T follicular helper cell (primary cell): ENCODE measurements around the gene AAGAB.

Experiments used
- DNase-seq: peaks from one replicate; pipeline ENCODE4 v3.0.0-alpha.2; 2020; ENCODE audit warnings: low read depth

The AAGAB gene

DNA sequence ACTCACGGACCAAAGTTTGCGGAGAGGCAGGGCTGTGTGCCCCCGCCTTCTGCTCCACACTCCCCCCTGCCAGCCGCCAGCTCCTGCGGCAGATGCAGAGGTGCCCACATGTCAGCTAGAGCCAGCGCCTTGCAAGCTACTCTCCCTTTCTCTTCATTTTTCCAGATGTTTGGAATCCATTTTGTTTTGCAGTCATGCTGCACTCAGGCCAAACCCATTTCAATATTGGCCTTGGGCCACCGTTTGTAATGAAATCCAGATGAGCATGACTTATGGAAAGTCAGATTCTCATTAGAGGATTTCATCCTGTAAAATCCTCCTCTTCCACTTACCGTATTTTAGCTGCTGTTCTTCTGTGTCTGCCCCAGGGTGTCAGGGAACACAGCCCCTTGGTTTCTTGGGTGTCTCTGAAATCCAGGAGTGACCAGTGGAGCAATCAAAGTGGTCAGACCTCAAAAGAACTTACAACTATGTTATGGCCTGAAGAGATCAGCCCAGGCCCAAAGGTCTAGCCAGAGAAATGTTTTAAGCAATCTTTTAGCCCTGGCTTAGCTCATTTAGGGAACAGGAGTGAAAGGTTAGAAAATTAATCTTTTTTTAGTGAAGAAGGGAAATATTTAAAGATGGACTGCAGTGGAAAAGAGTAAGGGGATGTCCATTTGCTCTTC, 65.8 kb downstream of the AAGAB start:
- no peak for DNase-seq

DNA sequence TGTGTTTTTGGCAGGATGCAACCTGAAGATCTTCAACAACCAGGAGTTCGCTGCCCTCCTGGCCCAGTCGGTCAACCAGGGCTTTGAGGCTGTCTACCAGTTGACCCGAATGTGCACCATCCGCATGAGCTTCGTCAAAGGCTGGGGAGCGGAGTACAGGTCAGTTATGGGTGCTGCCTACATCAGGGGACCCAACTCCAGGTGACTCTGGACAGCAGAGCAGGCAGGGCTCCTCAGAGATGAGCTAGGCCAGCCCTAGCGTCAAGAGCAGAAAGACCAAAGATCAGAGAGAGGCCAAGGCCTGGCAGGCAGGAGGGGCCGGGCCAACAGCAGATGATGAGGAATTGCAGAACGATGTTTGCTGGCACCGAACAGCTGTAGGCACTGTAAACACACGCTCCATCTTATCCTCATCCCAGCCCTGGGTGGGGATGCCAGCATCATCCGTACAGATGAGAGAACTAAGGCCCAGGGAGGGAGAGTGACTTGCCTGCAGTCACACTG, 67.1 kb downstream of the AAGAB start:
- no peak for DNase-seq

DNA sequence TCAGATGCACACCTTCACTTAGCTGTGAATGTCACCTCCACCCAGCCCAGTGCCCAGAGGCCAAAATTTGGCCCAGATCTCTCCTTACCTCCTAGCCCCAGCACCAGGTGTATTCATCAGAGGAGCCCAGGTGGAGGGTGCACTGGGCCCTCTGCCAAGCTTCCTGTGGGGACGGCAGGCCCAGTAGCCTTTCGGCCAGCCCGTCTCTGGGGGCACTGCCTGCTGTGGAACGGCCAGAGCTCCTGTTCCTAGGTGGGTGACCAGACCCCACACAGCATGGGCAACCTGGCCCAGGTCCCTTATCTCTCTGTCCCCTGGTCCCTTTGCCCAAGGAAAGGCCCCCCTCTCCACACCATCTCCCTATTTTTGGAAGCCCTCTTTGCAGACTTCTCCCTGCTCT, 67.8 kb downstream of the AAGAB start:
- no peak for DNase-seq

DNA sequence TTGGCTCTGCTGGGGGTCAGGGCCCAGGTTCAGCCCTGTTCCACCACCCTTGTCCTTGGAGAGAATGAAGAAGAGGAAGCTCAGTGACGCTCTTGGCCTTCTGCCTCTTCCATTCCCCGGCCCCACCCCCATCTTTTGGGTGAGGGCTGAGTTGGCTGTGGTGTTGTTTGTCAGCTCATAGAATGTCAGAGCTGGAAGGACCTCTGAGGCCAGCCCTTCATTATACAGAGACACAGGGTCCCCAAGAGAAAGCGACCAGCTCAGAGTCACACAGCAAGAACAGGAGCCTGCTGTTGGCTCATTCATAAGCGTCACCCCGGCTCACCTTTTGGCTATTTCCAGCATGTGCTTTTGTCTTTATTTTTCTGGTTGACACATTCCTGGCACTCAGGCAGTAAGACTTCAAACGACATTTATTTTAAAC, 68.2 kb downstream of the AAGAB start:
- DNase-seq: no peak

DNA sequence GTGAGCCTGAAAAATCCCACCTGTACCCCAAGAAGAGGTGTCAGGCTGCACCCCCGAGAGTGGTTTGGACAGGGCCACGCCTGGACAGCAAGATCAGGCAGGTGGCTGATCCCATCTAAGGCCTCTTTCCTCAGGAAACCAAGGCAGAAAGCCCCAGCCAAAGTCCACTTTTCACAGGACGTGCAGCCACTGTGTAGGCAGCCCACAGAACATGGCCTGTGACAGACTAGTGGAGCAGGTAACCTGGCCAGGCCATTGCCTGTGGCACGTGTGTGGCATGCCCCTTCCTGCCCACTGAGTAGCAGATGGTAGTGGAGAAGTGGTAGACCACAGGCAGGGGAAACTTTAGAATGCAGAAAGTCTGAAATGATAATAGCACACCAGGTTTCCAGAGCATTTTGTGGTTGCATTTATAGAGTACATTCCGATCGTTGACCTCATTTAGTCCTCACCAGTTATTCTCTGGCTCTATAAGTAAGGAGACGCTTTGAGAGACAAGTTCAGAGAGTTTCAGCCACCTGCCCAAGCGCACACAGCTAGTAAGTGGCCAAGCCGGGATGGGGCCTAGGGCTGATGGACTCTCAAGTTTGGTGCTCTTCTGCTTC, 68.7 kb downstream of the AAGAB start:
- DNase-seq: no peak

DNA sequence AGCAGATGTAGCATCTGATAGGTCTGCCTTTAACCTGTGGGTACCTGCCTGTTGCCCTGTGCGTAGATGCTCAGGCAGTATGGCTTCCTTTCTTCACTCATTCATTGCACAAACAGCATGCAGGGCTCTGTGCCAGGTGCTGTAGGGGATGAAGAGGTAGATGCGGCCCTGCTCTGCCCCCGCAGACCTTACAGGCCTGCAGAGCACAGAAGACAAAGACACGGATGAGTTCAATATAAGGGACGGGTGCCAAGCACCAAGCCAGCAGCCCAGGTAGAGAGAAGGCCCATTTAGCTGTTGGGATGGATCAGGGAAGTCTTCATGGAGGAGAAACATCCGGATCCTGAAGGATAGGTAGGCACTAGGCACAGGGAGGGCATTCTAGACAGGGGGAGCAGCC, 69.4 kb downstream of the AAGAB start:
- no peak for DNase-seq

DNA sequence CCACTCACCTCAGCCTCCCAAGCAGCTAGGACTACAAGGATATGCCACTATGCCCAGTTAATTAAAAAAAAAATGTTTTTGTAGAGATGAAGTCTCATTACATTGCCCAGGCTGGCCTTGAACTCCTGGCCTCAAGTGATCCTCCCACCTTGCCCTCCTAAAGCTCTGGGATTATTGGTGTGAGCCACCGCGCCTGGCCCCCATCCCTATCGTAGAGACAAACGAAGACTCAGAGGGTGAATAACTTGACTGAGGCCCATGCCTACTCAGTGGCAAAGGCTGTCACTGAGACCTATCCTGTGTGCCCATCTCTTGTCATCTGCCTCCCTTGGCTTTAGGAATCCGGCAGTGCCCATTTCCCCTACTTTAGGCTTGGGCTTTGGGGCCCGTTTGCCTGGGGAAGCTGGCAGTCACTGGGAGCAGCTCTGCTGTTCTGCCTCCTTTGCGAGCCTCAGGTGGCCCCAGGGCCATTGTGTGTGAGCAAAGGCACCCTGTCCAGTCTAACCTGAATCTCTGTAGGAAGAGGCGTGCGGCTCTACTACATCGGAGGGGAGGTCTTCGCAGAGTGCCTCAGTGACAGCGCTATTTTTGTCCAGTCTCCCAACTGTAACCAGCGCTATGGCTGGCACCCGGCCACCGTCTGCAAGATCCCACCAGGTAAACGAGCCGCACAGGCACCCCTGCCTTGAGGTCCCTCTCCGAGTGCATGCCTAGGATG, 70.1 kb downstream of the AAGAB start:
- no peak for DNase-seq

DNA sequence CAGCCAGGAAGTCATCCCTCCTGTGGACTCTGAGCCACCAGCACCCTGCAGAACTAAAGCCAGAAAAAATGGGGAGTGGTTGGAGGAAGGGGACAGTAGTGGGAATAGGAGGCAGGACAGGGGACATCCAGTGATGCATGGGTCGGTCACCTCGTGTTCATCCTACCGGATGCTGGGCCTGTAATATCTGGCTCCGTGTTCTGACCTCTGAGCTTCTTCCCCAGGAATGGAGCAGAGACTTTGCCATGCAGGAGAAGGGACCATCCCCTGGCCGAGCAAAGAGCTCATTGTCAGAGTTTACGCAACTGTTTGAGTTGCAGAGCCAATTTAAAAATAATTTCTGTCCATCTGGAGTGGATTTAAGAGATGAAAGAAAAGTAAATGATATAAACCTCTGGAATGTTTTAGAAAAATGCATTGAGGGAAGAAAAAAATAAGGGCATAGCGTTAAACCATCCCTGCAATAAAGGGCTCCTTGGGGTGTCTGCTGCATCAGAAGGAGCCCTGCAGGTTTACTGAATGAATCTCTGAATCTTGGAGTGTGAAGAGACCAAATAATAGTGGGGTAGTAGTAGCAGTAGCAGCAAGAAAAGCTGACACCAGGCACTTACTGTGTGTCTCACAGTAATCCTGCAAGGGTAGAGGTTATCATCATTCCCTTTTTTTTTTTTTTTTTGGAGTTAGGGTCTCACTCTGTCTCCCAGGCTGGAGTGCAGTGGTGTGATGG, 70.9 kb downstream of the AAGAB start:
- DNase-seq: no peak

DNA sequence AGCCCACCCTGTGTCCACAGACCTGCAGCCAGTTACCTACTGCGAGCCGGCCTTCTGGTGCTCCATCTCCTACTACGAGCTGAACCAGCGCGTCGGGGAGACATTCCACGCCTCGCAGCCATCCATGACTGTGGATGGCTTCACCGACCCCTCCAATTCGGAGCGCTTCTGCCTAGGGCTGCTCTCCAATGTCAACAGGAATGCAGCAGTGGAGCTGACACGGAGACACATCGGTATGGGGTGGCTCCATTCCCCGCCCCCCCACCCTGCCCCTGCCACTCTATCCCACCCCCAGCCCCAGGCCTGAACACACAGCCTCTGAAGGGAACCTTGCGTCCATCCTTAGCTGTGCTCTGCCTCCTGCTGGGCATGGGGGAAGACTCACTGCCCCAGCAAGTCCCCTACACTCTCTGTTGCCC, 73.2 kb downstream of the AAGAB start:
- DNase-seq: no peak

DNA sequence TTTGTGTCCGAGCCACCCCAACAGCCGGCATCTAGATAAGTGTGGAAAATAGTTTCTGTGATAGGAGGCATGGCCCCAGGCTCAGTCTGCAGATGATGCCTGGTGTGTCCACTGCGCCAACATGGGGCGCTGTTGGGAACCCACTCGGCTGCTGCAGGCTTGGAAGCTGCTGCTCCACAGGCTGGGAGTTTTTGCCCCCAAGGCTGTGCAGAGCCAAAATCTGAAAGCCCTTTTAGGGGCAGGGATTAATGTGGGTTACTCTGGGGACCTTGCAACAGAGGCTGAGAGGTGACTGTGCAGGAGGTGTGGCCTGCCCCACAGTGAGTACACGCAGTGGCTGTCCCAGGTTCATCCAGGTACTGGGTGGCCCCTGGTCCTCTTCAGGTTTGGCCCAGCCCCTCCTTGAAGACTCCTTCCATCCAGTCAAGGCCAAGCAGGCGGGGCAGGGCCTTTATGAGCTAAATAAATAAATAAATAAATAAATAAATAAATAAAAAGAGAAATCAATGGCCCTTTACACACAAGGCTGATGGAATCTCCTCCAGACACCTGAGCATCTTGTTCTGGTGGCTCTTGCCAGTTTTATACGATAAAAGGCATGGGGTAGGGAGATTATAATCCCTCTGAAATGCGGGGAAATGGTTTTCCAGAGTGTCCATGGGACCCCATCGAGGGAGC, 73.8 kb downstream of the AAGAB start:
- DNase-seq: no peak

DNA sequence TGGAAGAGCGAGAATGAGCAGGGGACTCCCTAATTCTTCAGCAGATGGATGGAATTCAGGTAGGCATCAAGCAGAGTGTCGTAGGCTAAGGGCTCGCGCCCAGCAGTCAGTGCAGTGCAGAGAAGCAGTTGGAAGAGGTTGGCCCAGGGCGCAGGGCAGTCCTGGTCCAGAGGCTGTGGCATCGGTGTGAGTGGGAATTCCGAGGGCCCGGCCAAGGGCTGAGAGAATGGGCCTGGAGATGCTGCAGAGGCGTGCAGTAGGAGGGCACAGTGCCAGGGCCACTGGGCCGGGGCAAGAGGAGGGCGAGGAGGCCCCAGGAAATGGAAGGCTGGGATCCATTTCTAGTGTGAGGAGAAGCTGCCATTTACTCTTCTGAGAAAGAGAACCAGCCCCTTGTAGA, 74.4 kb downstream of the AAGAB start:
- no peak for DNase-seq

DNA sequence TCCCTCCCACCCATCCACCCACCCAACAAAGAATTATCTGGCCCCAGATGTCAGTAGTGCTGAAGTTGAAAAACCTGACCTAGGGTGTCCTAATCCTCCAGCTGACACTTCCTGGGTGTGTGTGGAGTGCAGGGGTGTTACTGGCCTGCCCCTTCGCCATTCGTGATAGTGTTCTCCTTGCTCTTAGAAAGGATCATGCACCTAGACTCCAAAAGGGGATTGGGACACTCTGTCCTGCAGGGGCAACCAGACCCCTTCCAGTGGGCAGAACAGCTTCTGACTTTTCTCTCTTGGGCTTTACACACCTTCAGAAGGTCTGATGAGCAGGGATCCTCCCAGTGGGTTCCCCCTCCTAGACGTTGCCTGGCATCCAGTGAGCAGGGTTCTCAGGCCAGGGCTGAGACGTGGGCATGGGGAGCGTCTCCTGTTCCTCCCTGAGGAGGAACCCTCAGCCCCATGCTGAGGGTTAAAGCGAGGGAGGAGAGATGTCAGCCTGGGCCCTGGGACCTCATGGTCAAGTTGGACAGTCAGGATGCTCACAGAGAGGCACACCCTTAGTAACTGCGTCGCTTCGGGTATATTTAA, 75.0 kb downstream of the AAGAB start:
- no peak for DNase-seq

DNA sequence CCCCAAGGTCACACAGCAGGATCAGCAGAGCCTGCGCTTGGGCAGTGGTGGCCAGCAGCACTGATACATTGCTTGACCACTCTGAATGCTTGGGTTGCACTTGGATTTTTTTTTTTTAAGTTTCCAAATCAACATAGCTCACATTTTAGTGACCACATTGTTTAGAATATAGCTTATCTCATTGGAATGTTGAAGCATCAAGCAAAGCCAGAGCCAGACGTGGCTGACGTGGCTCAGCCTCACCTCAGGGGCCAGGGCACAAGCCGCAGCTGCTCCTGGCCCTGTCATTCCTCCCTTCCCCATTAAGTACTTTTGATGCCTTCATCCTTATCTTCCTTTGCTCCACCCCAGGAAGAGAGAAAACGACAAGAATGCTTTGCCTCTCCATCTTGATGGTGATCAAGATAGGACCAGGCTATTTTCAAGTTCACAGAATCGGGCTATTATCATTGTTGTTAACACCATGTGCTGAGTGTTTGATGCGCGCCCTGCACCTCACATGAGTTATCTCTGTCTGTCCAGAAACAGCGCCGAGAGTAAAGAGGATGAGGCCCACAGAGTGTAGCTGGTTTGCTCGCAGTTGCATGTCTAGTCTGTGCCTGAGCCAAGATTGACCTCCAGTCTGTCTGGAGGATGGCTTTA, 75.8 kb downstream of the AAGAB start:
- no peak for DNase-seq

DNA sequence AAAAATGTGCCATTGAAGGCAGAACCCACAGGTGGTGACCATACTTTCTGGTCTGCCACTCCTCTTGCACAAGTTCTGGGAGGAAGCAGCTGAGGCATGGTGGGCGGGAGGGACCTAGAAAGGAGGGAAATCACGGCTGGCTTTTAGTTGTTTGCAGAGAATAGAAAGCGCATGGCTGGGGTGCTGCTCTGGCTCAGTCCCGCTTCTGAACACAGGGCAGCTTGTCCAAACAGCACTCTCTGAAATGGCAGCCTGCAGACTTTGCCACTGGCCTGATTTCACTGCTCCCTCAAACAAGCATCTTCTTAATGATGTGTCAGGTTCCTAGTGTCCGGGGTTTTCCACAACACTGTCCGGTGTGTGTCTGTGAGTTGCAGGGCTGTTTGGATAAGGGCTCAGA, 76.7 kb downstream of the AAGAB start:
- DNase-seq: no peak

DNA sequence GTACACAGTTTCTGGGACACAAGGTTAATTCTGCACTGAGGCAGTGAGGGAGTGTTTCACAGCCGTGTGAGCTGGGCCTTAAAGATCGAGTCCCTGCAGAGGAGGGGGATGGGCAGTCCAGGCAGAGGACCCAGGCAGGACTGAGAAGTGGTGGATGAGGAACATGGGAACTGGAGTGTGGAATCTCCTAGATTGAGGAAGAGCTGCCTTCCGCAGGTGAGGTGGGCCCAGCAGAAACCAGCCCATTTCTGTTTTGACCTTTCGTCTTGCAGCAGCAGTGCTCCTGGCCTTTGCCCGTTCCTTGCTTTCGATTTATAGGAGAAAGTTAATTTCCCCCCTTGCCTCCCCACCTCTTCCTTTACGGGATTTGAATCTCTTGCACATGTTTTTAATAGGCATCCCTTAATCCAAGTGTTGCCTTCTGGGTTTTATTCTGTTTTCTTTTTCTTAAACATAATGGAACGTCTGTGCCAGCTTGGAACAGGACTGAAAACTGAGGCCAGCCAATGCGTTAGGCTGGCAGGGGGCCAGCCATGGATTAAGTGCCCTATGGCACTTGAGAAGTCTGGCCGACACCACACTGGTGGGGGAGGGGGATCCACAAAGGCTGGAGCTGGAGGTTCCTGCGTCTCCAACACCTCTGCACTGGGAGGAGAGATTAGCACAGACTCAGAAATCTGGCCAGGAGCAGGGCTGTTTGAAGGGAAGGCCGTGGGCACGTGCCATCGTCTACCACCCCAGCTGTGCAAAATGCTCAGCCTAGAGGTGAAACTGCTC, 78.1 kb downstream of the AAGAB start:
- DNase-seq: no peak

DNA sequence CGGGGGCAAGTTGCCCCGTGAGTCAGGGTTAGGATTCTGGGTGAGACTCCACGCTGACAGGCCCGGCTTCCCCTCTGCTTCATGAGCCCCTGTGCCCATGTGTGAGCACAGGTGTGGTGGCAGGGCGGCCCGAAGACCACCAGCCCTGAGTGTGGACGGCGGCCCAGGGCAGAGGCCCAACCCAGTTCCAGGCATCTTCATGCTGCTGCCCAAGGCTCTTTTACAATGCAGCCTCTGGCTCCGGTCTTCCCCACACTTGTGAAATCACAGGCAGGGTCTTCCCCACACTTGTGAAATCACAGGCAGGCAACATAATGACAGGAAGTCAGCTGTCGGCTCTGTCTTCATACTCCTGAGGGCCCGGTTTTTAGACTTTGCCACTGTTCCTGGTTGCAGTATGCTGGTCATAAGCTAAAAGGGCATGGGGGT, 78.8 kb downstream of the AAGAB start:
- no peak for DNase-seq

DNA sequence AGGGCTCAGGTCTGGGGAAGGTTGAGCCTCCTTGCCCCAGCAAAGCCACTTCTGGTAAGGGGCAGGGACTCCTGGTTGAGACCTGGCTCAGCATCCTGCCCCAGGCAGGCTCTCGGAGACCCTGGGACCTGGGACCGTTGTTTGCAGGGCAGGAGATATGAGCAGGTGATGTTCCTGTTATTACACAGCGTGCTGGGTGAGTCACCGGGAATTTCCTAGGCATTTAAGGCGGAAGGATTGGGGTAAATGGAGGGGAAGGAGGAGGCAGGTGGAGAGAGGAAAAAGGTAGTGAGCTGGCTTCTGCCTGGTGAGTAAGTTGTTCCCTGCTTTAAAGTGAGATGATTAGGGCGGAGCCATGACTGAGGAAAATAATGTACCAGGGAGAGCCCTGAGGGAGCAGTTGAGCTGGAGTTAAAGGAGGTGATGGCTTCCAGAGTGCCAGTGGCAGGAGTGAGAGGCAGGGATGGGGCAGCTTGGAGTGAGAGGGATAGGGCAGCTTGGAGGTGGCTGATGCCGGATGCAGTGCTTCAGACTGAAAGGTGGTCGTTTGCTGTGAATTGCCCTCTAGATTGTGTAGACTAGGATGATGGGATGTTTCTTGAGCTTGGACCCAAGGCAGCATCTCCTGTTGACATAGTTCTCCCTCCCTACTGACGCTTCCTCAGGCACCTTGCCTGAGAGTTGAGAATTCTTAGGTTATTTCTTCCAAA, 79.4 kb downstream of the AAGAB start:
- DNase-seq: no peak

DNA sequence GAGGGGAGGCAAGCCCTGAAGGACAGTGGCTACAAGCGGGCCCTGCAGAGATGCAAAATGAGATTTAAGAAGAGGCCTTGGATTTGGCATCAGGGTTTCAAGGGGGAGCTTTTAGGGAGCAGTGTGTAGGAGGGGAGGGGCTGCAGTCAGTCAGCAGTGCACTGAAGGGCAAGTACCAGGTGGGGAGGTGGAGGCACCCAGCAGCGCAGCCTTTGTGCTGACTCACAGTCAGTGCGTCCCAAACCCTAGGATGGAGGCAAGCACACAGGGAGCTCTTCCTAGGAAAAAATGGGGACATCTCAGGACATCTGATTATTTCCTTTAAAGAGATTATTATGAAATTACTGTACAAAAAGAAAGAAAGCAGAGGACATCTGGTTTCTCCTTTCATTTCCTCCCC, 80.0 kb downstream of the AAGAB start:
- DNase-seq: no peak

DNA sequence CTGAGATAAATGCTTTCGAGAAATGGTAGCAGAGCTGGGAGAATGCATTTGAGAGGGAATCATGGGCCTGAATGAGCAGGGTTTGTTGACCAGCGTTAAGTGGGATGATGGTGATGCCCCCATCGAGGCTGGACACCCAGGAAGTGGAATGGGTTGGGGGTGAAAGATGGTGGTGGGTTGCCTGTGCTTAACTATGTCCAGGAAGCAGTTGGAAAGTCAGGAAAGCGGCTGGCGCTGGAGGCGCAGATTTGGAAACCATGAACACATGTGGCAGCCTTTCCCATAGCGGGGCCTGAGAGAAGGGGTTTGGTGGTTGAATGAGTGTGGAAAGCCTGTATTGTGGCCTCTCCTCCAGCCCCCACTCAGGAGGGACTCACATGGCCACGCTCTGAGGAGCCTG, 80.7 kb downstream of the AAGAB start:
- no peak for DNase-seq

DNA sequence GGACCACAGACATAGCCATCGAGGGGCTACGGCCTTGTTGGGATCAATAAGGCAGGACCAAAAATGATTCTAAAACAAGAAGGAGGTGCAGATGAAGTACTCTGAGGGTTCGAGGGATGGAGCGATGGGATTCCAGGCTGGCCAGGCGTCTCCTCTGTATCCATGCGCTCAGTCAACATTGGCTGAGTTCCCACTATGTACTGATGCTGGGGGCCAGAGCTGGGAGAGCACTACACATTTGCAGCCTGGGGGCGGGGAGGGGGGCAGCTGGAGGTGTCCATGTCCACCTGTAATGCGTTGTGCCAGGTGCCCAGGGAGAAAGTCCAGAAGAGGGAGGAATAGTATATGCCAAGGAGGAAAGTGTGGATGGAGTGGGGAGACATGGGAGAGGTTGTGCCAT, 81.5 kb downstream of the AAGAB start:
- DNase-seq: no peak
